MG63 (cell line): Measurements from ENCODE around the gene PLD5. TPM values are rescaled to one million over a fixed set of nuclear protein-coding genes. Genes with fewer than 3 reads are reported as not detected.

Experiments used
- DNase-seq: peaks from one replicate; pipeline ENCODE4 v3.0.0-alpha.2; 2020
- H3K27me3 ChIP-seq: fragments of 250-450 bp; sonication (Bioruptor Pico); 2 replicates; pipeline ENCODE4 v1.5.1; 2020; ENCODE audit warnings: mild to moderate bottlenecking, moderate library complexity
- H3K36me3 ChIP-seq: fragments of 250-450 bp; sonication (Bioruptor Pico); 2 replicates; pipeline ENCODE4 v1.5.1; 2020; ENCODE audit warnings: mild to moderate bottlenecking, moderate library complexity
- H3K4me3 ChIP-seq: fragments of 250-450 bp; sonication (Bioruptor Pico); 2 replicates; pipeline ENCODE4 v1.5.1; 2020; ENCODE audit warnings: mild to moderate bottlenecking, moderate library complexity
- H3K9me3 ChIP-seq: fragments of 250-450 bp; sonication (Bioruptor Pico); 2 replicates; pipeline ENCODE4 v1.5.1; 2020; ENCODE audit warnings: mild to moderate bottlenecking, moderate library complexity
- total RNA-seq: library from RNA; depleted of rRNA; stranded (reverse); fragments of >200 nt; shearing (Covaris generic); gene quantifications from 2 replicates; pipeline ENCODE4 v1.2.3, GENCODE V29; 2014; ENCODE audit warnings: low replicate concordance; rRNA removed

PLD5 gene
- 0.03 TPM in 1 of 2 replicates, not detected in the other for total RNA-seq

- no peaks in the 10 kb centered on the region for H3K9me3 ChIP-seq
- H3K36me3 ChIP-seq, result no peaks in the 10 kb centered on the region
- H3K27me3 ChIP-seq, result peaks cover 37% of the 10 kb centered on the region
- peak; percentile 33 for DNase-seq
- H3K4me3 ChIP-seq, result peak within 1 kb of the TSS; percentile 27
Observed at GRCh38 chr1:242524571-242525359, at the start of gene PLD5. Gene PLD5, minus strand, starts transcription at chr1:242524697.

- no peak overlapping the region for H3K4me3 ChIP-seq
- H3K36me3 ChIP-seq, result no peaks in the 10 kb centered on the region
- H3K27me3 ChIP-seq, result peaks cover 7% of the 10 kb centered on the region
- no peaks in the 10 kb centered on the region; the same call in 1 of the 2 replicates for H3K9me3 ChIP-seq
- peak; percentile 29 for DNase-seq
Observed at GRCh38 chr1:242569867-242570266, 45.4 kb upstream of the PLD5 start.

GRCh38 chr1:242568666-242569065 is 44.2 kb upstream of the PLD5 start:
- H3K27me3 ChIP-seq, result peaks cover 7% of the 10 kb centered on the region
- no peak for DNase-seq
- no peaks in the 10 kb centered on the region; the same call in 1 of the 2 replicates for H3K9me3 ChIP-seq
- no peaks in the 10 kb centered on the region for H3K36me3 ChIP-seq
- no peak overlapping the region for H3K4me3 ChIP-seq

GRCh38 chr1:242567596-242567995 is 43.1 kb upstream of the PLD5 start:
- DNase-seq, result no peak
- no peaks in the 10 kb centered on the region for H3K36me3 ChIP-seq
- H3K4me3 ChIP-seq, result no peak overlapping the region
- peaks cover 6% of the 10 kb centered on the region for H3K27me3 ChIP-seq
- no peaks in the 10 kb centered on the region; the same call in 1 of the 2 replicates for H3K9me3 ChIP-seq

GRCh38 chr1:242556759-242557158 is 32.3 kb upstream of the PLD5 start:
- DNase-seq, result no peak
- no peaks in the 10 kb centered on the region for H3K9me3 ChIP-seq
- no peak overlapping the region for H3K4me3 ChIP-seq
- H3K36me3 ChIP-seq, result no peaks in the 10 kb centered on the region
- H3K27me3 ChIP-seq, result peaks cover 15% of the 10 kb centered on the region; the same call in 1 of the 2 replicates

- no peaks in the 10 kb centered on the region for H3K36me3 ChIP-seq
- H3K4me3 ChIP-seq, result no peak overlapping the region
- peaks cover 15% of the 10 kb centered on the region; the same call in 1 of the 2 replicates for H3K27me3 ChIP-seq
- DNase-seq, result no peak
- H3K9me3 ChIP-seq, result no peaks in the 10 kb centered on the region
Observed at GRCh38 chr1:242556276-242556675, 31.8 kb upstream of the PLD5 start.

GRCh38 chr1:242554577-242554976 is 30.1 kb upstream of the PLD5 start:
- H3K27me3 ChIP-seq, result peaks cover 15% of the 10 kb centered on the region; the same call in 1 of the 2 replicates
- H3K4me3 ChIP-seq, result no peak overlapping the region
- no peak for DNase-seq
- H3K9me3 ChIP-seq, result no peaks in the 10 kb centered on the region
- no peaks in the 10 kb centered on the region for H3K36me3 ChIP-seq

GRCh38 chr1:242546849-242547729 is 22.6 kb upstream of the PLD5 start:
- DNase-seq, result no peak
- H3K27me3 ChIP-seq, result peaks cover 12% of the 10 kb centered on the region
- H3K36me3 ChIP-seq, result no peaks in the 10 kb centered on the region
- no peak overlapping the region for H3K4me3 ChIP-seq
- no peaks in the 10 kb centered on the region for H3K9me3 ChIP-seq

GRCh38 chr1:242546441-242546840 is 21.9 kb upstream of the PLD5 start:
- no peak for DNase-seq
- Histone ChIP-seq H3K36me3 (no peaks in the 10 kb centered on the region), H3K27me3 (peaks cover 12% of the 10 kb centered on the region), H3K4me3 (no peak overlapping the region), H3K9me3 (no peaks in the 10 kb centered on the region)

GRCh38 chr1:242544071-242544470 is 19.6 kb upstream of the PLD5 start:
- no peak overlapping the region for H3K4me3 ChIP-seq
- no peaks in the 10 kb centered on the region for H3K9me3 ChIP-seq
- peaks cover 15% of the 10 kb centered on the region for H3K27me3 ChIP-seq
- no peaks in the 10 kb centered on the region for H3K36me3 ChIP-seq
- no peak for DNase-seq

GRCh38 chr1:242542271-242542670 is 17.8 kb upstream of the PLD5 start:
- no peak for DNase-seq
- Histone ChIP-seq H3K4me3 (no peak overlapping the region), H3K27me3 (peaks cover 10% of the 10 kb centered on the region), H3K36me3 (no peaks in the 10 kb centered on the region), H3K9me3 (no peaks in the 10 kb centered on the region)

GRCh38 chr1:242535986-242536385 is 11.5 kb upstream of the PLD5 start:
- no peak for DNase-seq
- no peaks in the 10 kb centered on the region for H3K9me3 ChIP-seq
- no peak overlapping the region for H3K4me3 ChIP-seq
- H3K27me3 ChIP-seq, result peaks cover 10% of the 10 kb centered on the region
- no peaks in the 10 kb centered on the region for H3K36me3 ChIP-seq

- no peaks in the 10 kb centered on the region for H3K9me3 ChIP-seq
- no peak for DNase-seq
- peaks cover 10% of the 10 kb centered on the region for H3K27me3 ChIP-seq
- no peak overlapping the region for H3K4me3 ChIP-seq
- H3K36me3 ChIP-seq, result no peaks in the 10 kb centered on the region
Observed at GRCh38 chr1:242534753-242535152, 10.3 kb upstream of the PLD5 start.

GRCh38 chr1:242530761-242531160 is 6.3 kb upstream of the PLD5 start:
- H3K9me3 ChIP-seq, result no peaks in the 10 kb centered on the region
- no peak for DNase-seq
- H3K27me3 ChIP-seq, result peaks cover 12% of the 10 kb centered on the region
- no peaks in the 10 kb centered on the region for H3K36me3 ChIP-seq
- H3K4me3 ChIP-seq, result no peak overlapping the region

- no peak for DNase-seq
- H3K4me3 ChIP-seq, result no peak overlapping the region
- H3K27me3 ChIP-seq, result peaks cover 37% of the 10 kb centered on the region
- H3K36me3 ChIP-seq, result no peaks in the 10 kb centered on the region
- no peaks in the 10 kb centered on the region for H3K9me3 ChIP-seq
Observed at GRCh38 chr1:242525769-242526168, 1.3 kb upstream of the PLD5 start.

- DNase-seq, result no peak
- H3K4me3 ChIP-seq, result no peak overlapping the region; the same call in 1 of the 2 replicates
- H3K9me3 ChIP-seq, result no peaks in the 10 kb centered on the region
- peaks cover 37% of the 10 kb centered on the region for H3K27me3 ChIP-seq
- H3K36me3 ChIP-seq, result no peaks in the 10 kb centered on the region
Observed at GRCh38 chr1:242525360-242525722, 844 bp upstream of the PLD5 start.
